Stimulated activated naive B cell treated with anti-CD40 and anti-IgM and Interleukin-4, amounts not matched to agents 10 μg/mL and 1 μg/mL and 100 μg/mL, for 72 hours (primary cell): ENCODE data around the gene SNRPD3.

Source experiments
- ATAC-seq, 2 donors: fragments of 150-1000 bp; cut with Tn5 transposase; replicated peaks; 2 replicates each; pipeline ENCODE4 v1.10.0; 2021; ENCODE audit warnings: moderate library complexity in 1 of 2
- DNase-seq: peaks from one replicate; pipeline ENCODE4 v3.0.0; 2021
- H3K27ac Mint-ChIP-seq: one replicate; pipeline ENCODE4 v1.8.0; 2022; ENCODE audit warnings: mild to moderate bottlenecking, mixed read lengths
- H3K27me3 Mint-ChIP-seq, 2 donors: one replicate each; pipeline ENCODE4 v1.8.0; 2022; ENCODE audit warnings: mixed read lengths in 2 of 2
- H3K36me3 Mint-ChIP-seq, 2 donors: one replicate each; pipeline ENCODE4 v1.8.0; 2022; ENCODE audit warnings: mixed read lengths in 2 of 2, mild to moderate bottlenecking in 1 of 2
- H3K4me1 Mint-ChIP-seq, 2 donors: one replicate each; pipeline ENCODE4 v1.8.0; 2022; ENCODE audit warnings: mixed read lengths in 2 of 2, mild to moderate bottlenecking in 1 of 2
- H3K4me3 Mint-ChIP-seq, 2 donors: one replicate each; pipeline ENCODE4 v1.8.0; 2022; ENCODE audit warnings: mild to moderate bottlenecking in 2 of 2, mixed read lengths in 2 of 2, moderate library complexity in 1 of 2
- H3K9me3 Mint-ChIP-seq, 2 donors: one replicate each; pipeline ENCODE4 v1.8.0; 2022; ENCODE audit warnings: mixed read lengths in 2 of 2, mild to moderate bottlenecking in 1 of 2

The SNRPD3 gene

DNA sequence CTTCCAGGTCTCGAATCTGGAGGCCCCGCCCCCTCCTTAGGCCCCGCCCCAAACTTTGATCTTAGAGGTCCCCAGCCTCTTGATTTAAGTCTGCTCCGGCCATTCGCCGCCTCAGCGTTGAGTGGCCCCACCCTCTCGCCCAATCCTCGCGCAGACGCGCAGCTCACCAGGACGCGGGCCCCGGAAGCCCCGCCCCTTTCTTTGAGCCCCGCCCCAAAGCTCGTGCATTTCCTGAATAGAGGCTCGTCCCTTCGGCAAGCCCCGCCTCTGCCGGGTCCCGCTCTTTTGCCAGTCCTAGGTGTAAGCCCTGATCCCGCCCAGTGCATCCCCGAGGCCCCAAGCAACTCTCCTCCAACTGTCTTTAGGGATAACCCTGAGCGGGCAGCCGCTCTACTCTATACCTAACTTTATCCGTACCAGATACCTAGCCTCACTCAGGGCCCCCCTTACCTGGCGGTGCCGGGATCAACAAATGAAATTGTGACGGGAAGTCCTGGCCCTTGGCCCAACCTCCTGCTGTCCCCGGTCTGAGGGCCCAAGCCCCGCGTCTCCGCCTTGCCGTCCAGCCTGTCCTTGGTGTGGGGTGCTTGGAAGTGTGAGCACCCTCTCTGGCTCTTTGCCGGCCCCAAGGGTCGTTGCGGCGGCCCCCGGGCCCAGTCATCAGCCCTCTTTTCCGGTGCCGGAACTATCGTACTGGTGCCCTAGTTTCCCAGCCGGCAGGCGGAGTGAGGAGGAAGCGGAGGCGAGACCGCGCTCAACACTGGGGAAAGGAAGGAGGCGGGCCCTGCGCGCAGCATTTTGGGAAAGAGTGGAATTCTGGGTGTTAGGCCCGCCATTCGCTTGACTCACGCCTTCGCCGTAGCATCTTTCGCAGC, at the start of gene SNRPD3:
SNRPD3 (plus strand) TSS at position 835 of the 875 bp plus-strand sequence. CDS start 1,676 bp downstream, outside the sequence.
- Mint-ChIP-seq H3K27me3 (no peaks in the 10 kb centered on the region), H3K27ac (peak within 1 kb of the TSS; percentile 98), H3K4me1 (peaks cover 49 to 70% of the 10 kb centered on the region in 2 donors), H3K36me3 (peaks cover 34 to 54% of the 10 kb centered on the region in 2 donors), H3K4me3 (peak within 1 kb of the TSS; percentile 97 to 98), H3K9me3 (no peaks in the 10 kb centered on the region)
- peak; percentile 82 to 86 for ATAC-seq
- DNase-seq, result peak; percentile 97

DNA sequence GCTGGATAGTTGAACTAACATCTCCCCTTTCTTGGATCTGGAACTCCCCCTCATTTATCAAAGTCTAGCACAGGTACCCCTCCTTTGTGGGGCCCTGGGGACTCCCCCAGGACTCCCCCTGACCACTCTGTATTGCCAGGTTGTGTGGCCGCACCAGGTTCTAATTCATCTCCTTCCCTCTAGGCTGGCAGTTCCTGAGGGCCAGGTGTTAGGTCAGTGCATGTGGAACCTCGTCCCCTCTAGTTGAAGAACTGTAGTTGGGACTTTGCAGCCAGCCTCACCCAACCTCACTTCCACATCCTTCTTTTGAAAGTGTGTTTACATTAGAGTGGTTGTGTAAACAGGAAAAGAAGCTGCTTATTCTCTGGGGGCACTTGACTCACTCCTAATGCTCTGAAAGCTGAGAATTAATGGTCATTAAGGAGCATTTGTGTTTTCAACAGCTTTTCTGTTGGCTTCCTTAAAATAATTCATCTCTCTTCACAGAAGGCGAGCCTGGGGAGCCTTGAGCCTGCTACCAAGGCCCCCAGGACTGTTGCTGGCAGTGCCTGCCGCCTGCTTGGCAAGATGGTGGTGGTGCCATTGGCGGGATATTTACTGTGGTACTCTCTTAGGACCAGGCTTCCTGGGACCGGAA, 48.9 kb upstream of the SNRPD3 start:
- peaks cover 44 to 62% of the 10 kb centered on the region in 2 donors for H3K4me1 Mint-ChIP-seq
- H3K27ac Mint-ChIP-seq, result no peak overlapping the region
- ATAC-seq, result peak in 1 of 2 donors; percentile 14
- H3K4me3 Mint-ChIP-seq, result no peak overlapping the region
- no peaks in the 10 kb centered on the region for H3K27me3 Mint-ChIP-seq
- no peaks in the 10 kb centered on the region for H3K36me3 Mint-ChIP-seq
- no peaks in the 10 kb centered on the region for H3K9me3 Mint-ChIP-seq
- DNase-seq, result no peak

GRCh38 chr22:24507716-24508115, 48.1 kb upstream of the SNRPD3 start:
- H3K9me3 Mint-ChIP-seq, result no peaks in the 10 kb centered on the region
- peaks cover 42 to 63% of the 10 kb centered on the region in 2 donors for H3K4me1 Mint-ChIP-seq
- no peaks in the 10 kb centered on the region for H3K36me3 Mint-ChIP-seq
- ATAC-seq (no peak), DNase-seq (no peak)
- H3K27me3 Mint-ChIP-seq, result no peaks in the 10 kb centered on the region
- no peak overlapping the region for H3K4me3 Mint-ChIP-seq
- no peak overlapping the region for H3K27ac Mint-ChIP-seq

DNA sequence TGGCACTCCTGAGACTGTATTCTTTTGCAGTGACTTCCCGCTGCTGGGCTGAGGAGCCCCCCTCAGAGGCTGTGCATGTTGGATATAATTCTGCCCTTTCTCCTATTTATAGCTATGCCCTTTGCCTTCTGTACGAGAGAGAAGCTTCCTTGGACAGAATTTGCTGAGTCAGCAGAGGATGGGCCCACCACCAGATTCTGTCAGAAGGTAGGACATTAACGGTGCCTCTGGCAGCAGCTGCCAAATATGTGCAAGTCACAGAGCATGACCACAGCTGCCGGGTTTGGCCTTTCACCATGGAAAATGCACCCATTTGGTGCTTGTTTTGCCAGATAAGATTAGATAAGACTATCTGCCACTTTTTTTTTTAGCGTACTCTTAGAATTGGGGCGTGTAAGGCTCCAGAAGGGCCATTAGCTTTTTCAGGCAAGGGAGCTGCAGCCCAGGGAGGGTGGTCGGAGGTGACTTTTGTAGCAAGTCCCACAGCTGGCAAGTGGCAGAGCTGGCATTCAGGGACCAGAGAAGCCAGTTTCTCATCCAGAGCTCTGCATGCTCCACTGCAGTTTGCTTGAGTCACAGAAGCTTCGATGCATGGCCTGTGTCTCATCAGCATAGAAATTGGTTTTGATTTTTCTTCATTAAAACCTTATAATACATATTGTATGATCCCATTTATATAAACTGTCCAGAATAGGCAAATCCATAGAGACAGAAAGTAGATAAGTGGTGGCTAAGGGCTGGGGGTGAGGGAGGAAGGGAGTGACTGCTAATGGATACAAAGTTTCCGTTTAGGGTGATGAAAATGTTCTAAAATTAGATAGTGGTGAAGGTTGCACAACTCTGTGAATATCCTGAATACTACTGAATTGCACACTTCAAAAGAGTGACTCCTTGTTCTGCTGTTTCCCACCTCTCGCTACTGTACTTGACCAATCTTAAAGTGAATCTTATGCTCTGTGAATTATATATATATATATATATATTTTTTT, 44.9 kb upstream of the SNRPD3 start:
- DNase-seq (no peak), ATAC-seq (peak; percentile 52 to 64)
- Mint-ChIP-seq H3K4me3 (peak overlapping the region; percentile 44 to 48), H3K9me3 (no peaks in the 10 kb centered on the region), H3K27ac (peak overlapping the region; percentile 80), H3K27me3 (no peaks in the 10 kb centered on the region), H3K4me1 (peaks cover 48 to 78% of the 10 kb centered on the region in 2 donors), H3K36me3 (no peaks in the 10 kb centered on the region)

GRCh38 chr22:24512043-24512442, 43.8 kb upstream of the SNRPD3 start:
- Mint-ChIP-seq H3K4me3 (peak overlapping the region; percentile 29 to 49), H3K36me3 (no peaks in the 10 kb centered on the region), H3K27me3 (no peaks in the 10 kb centered on the region), H3K4me1 (peaks cover 41 to 74% of the 10 kb centered on the region in 2 donors), H3K9me3 (no peaks in the 10 kb centered on the region), H3K27ac (peak overlapping the region; percentile 59)
- DNase-seq (no peak), ATAC-seq (peak; percentile 61 to 63)

DNA sequence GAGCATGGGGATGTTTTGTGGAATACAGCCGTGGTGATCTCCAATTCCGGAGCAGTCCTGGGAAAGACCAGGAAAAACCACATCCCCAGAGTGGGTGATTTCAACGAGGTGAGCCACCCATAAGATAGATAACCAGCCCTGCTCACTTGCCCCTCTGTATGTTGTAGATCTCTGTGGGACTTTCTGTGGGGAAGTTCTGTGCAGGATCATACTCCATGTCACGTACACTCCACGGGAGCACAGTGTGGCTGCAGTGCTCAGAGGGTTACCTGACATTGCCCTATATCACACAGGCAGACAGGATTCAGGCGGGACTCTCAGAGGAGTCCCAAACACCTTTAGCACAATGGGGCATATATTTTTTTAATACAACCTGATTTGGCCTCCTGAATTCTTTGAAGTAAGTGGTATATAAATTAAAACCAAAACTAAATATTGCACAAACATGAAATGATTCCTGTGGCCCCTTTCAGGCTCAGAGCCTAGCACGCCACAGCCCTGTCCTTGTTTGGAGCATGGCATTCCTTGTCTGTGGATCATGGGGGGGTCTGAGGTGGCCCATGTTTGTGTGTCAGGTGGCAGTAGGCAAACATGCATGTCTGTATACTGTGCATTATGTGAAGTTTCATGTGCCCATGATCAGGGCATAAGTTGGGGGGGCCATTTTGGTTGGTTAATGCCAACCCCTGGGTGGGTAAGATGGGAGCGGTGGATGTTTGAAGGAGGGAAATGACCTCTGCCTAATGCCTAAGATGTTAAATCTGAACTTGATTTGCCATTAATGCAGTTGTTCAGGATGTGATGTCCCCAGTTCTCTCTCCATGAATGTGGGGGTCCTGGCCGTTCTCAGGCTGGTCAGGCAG, 42.2 kb upstream of the SNRPD3 start:
- Mint-ChIP-seq H3K27me3 (no peaks in the 10 kb centered on the region), H3K9me3 (no peaks in the 10 kb centered on the region), H3K36me3 (no peaks in the 10 kb centered on the region), H3K27ac (peak overlapping the region; percentile 59), H3K4me1 (peaks cover 37 to 71% of the 10 kb centered on the region in 2 donors), H3K4me3 (no peak overlapping the region)
- DNase-seq (no peak), ATAC-seq (no peak)

- peaks cover 45 to 79% of the 10 kb centered on the region in 2 donors for H3K4me1 Mint-ChIP-seq
- no peaks in the 10 kb centered on the region for H3K9me3 Mint-ChIP-seq
- no peaks in the 10 kb centered on the region for H3K36me3 Mint-ChIP-seq
- H3K27me3 Mint-ChIP-seq, result no peaks in the 10 kb centered on the region
- H3K4me3 Mint-ChIP-seq, result no peak overlapping the region
- H3K27ac Mint-ChIP-seq, result peak overlapping the region; percentile 51
- DNase-seq (peak; percentile 62), ATAC-seq (peak; percentile 72 to 76)
These were observed 41.4 kb upstream of the SNRPD3 start for GRCh38 chr22:24514241-24515026.

DNA sequence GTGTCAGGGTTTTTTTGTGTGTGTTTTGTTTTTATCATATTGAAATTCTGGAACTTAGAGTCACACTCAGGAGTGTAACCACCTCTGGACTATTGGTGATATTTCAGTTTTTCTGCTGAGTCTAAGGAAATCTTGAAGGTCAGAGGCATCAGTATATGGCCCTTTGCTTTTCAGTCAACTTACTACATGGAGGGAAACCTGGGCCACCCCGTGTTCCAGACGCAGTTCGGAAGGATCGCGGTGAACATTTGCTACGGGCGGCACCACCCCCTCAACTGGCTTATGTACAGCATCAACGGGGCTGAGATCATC, 40.8 kb upstream of the SNRPD3 start:
- Mint-ChIP-seq H3K27me3 (no peaks in the 10 kb centered on the region), H3K4me3 (no peak overlapping the region), H3K27ac (peak overlapping the region; percentile 51), H3K9me3 (no peaks in the 10 kb centered on the region), H3K36me3 (no peaks in the 10 kb centered on the region), H3K4me1 (peaks cover 46 to 78% of the 10 kb centered on the region in 2 donors)
- ATAC-seq (no peak), DNase-seq (no peak)

DNA sequence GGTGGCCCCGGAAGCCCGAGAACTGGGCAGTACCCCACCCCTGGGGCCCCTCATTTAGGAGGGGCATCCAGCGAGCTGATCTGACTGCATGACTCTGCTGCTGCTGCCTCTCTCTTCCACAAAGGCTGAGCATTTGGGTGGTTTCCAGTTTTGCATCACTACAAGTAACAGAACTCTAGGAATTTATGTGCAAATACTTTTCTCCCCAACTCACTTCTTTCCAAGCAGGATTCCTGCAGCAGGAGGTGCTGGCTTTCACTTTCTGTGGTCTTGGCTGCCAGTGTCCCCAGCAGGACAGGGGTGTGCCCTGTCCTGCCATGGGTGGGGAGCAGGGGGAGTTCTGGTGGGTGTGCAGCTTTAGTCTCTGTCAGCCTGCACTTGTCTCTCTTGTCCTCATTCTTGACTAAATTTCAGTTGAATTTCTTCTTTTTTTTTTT, 39.5 kb upstream of the SNRPD3 start:
- Mint-ChIP-seq H3K4me1 (peaks cover 36 to 66% of the 10 kb centered on the region in 2 donors), H3K27me3 (no peaks in the 10 kb centered on the region), H3K9me3 (no peaks in the 10 kb centered on the region), H3K4me3 (no peak overlapping the region), H3K27ac (no peak overlapping the region), H3K36me3 (no peaks in the 10 kb centered on the region)
- ATAC-seq (no peak), DNase-seq (no peak)

GRCh38 chr22:24517446-24517845, 38.4 kb upstream of the SNRPD3 start:
- Mint-ChIP-seq H3K4me3 (no peak overlapping the region), H3K27ac (no peak overlapping the region)

GRCh38 chr22:24518228-24518627, 37.6 kb upstream of the SNRPD3 start:
- H3K4me1 Mint-ChIP-seq, result peaks cover 31 to 59% of the 10 kb centered on the region in 2 donors
- no peak overlapping the region for H3K4me3 Mint-ChIP-seq
- no peak for DNase-seq
- H3K27ac Mint-ChIP-seq, result no peak overlapping the region
- H3K36me3 Mint-ChIP-seq, result no peaks in the 10 kb centered on the region
- no peaks in the 10 kb centered on the region for H3K9me3 Mint-ChIP-seq
- ATAC-seq, result no peak
- no peaks in the 10 kb centered on the region for H3K27me3 Mint-ChIP-seq

More at GRCh38 chr22:24517446-24517845, 38.4 kb upstream of the SNRPD3 start:
- no peaks in the 10 kb centered on the region for H3K36me3 Mint-ChIP-seq
- H3K27me3 Mint-ChIP-seq, result no peaks in the 10 kb centered on the region
- no peak for DNase-seq
- ATAC-seq, result no peak
- H3K9me3 Mint-ChIP-seq, result no peaks in the 10 kb centered on the region
- H3K4me1 Mint-ChIP-seq, result peaks cover 36 to 66% of the 10 kb centered on the region in 2 donors

- DNase-seq, result no peak
- Mint-ChIP-seq H3K4me3 (no peak overlapping the region), H3K36me3 (no peaks in the 10 kb centered on the region), H3K9me3 (no peaks in the 10 kb centered on the region), H3K27ac (peak overlapping the region; percentile 14), H3K4me1 (peaks cover 26 to 54% of the 10 kb centered on the region in 2 donors), H3K27me3 (no peaks in the 10 kb centered on the region)
- no peak for ATAC-seq
These were observed 36.9 kb upstream of the SNRPD3 start for GRCh38 chr22:24518771-24519485.
